HG02642 (cell line): Measurements from ENCODE around the gene ZSCAN5A.
"Not testable (repeated sequence)": the region's sequence is repeated elsewhere in the genome, so short reads cannot be mapped to it uniquely, and the experiment has no call there.

ENCODE experiments used
- ATAC-seq: cut with Tn5 transposase; IDR thresholded peaks from one replicate; pipeline ENCODE4 v1.9.1; 2021; ENCODE audit warnings: mild to moderate bottlenecking; ENCODE audit not compliant: unreplicated experiment, poor library complexity

ZSCAN5A gene

DNA sequence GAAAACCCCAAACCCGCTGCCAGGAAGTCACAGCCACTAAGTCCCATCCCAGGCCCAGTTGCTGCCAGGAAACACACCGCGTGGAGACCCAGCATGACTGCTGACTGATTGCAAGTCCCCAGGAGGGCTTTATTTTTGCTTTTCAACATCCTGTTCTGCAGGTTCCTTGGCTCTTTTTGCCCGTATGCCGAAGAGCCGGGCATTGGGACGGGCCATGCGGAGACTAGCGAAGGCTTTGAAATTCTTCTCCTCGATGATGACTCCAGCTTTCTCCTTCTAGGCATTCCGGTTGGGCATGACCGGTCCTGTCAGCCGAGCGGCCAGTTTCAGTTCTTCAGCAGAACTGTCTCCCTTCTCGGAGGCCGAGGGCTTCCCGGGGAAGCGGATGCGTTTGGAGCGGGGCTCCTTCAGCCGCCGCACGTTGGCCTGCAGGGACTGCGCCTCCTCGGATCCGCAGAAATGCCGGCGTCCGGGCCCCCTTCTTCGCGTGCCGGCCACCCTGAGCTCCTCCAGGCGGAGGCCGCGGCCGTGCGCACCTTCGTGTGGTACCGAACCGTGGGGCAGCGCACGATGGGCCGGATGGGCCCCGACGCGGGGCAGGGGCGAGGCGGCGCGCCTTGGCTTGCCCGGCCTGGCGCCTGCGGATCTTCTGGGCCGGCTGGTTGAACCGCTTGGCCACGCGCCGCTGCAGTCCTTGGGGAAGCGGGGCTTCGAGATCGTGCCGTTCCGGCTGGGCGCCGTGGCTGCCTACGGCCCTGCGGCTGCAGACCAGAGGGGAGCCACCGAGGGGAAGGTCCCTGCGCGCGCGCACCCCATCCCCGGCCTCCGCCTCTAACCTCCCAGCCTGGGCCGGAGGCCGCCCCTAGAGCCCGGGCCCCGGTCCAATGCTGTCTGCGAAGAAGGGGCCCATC lies 97.3 kb downstream of the ZSCAN5A start:
- no peak for ATAC-seq

- no peak for ATAC-seq
Measured at GRCh38 chr19:56211718-56212117, 102.9 kb downstream of the ZSCAN5A start.

GRCh38 chr19:56210036-56210435 lies 104.6 kb downstream of the ZSCAN5A start:
- not testable (repeated sequence) for ATAC-seq

DNA sequence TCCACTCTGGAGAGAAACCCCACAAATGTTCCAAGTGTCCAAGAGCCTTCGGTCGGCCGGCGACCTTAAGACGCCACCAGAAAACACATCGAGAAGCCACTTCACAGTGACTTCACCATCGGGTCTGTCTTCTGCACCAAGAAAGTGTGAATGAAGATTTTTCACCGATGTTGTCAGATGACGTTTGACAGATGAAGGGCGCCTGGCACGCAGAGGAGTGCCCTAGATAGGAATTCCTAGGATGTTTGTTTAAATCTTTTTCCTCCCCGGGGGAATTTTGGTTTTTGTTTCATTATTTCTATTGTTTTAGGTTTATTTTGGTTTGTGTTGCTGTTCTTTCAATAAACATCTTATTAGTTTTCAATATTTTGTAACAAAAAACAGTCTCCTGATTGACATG lies 105.5 kb downstream of the ZSCAN5A start:
- no peak for ATAC-seq

GRCh38 chr19:56207581-56207980 lies 107.1 kb downstream of the ZSCAN5A start:
- ATAC-seq: not testable (repeated sequence)

- no peak for ATAC-seq
Measured at GRCh38 chr19:56201973-56202372, 112.7 kb downstream of the ZSCAN5A start, which contains the start of gene ZSCAN5C. TSS of gene ZSCAN5C (plus strand) at chr19:56202273. CDS start at chr19:56205914, 3,641 bp downstream.

GRCh38 chr19:56199687-56200086 lies 115.0 kb downstream of the ZSCAN5A start:
- ATAC-seq: no peak

- not testable (repeated sequence) for ATAC-seq
Measured at GRCh38 chr19:56197646-56198045, 117.0 kb downstream of the ZSCAN5A start, which contains the start of gene ZSCAN5B. TSS of gene ZSCAN5B (minus strand) at chr19:56197783. CDS start at chr19:56193052, 4,731 bp downstream.

GRCh38 chr19:56193981-56194640 lies 120.5 kb downstream of the ZSCAN5A start:
- ATAC-seq: no peak

GRCh38 chr19:56191711-56192110 lies 122.9 kb downstream of the ZSCAN5A start:
- ATAC-seq: no peak

GRCh38 chr19:56191115-56191514 lies 123.5 kb downstream of the ZSCAN5A start:
- ATAC-seq: no peak

- ATAC-seq: no peak
Measured at GRCh38 chr19:56189785-56190184, 124.9 kb downstream of the ZSCAN5A start.

GRCh38 chr19:56177564-56178243 lies 136.9 kb downstream of the ZSCAN5A start:
- no peak for ATAC-seq

- no peak for ATAC-seq
Measured at GRCh38 chr19:56176881-56177280, 137.8 kb downstream of the ZSCAN5A start.

DNA sequence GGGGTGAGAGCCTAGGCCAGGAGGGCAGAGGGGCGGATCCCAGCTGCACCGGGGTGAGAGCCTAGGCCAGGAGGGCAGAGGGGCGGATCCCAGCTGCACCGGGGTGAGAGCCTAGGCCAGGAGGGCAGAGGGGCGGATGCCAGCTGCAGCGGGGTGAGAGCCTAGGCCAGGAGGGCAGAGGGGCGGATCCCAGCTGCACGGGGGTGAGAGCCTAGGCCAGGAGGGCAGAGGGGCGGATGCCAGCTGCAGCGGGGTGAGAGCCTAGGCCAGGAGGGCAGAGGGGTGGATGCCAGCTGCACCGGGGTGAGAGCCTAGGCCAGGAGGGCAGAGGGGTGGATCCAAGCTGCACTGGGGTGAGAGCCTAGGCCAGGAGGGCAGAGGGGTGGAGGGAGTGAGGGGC lies 138.3 kb downstream of the ZSCAN5A start:
- ATAC-seq: not testable (repeated sequence)

DNA sequence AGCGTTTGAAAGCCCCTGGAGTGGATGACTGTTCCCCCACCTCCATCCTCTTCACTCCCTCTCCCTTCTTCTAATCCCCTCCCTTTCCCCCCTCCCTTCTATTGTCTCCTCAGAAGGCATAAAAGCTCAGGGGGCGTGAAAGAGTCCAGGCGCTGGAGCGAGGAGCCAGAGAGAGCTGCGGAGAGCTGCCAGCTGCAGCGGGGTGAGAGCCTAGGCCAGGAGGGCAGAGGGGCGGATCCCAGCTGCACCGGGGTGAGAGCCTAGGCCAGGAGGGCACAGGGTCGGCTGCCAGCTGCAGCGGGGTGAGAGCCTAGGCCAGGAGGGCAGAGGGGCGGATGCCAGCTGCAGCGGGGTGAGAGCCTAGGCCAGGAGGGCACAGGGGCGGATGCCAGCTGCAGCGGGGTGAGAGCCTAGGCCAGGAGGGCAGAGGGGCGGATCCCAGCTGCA lies 138.8 kb downstream of the ZSCAN5A start, which contains the start of gene GALP:
GALP (plus strand) TSS at position 148 of the 447 bp plus-strand sequence. CDS start 1,101 bp downstream, outside the sequence.
- not testable (repeated sequence) for ATAC-seq

DNA sequence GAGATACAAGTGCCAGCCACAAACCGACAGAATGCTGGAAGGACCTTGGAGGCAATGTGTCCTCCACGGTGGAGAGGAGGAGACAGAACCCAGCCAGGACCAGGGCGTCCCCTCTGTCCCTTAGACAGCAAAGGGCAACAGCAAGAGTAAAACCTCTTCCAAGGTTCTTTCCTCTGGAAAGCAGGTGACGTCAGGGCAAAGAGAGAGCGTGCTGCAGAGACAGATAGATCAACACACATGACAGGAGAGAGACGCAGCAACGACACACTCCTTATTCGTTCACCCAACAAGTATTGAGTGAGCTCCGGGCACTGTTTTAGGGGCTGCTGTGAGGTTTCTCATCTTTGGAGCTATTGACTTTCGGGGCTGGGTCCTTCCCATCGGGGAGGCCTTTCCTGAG lies 140.1 kb downstream of the ZSCAN5A start:
- ATAC-seq: no peak

DNA sequence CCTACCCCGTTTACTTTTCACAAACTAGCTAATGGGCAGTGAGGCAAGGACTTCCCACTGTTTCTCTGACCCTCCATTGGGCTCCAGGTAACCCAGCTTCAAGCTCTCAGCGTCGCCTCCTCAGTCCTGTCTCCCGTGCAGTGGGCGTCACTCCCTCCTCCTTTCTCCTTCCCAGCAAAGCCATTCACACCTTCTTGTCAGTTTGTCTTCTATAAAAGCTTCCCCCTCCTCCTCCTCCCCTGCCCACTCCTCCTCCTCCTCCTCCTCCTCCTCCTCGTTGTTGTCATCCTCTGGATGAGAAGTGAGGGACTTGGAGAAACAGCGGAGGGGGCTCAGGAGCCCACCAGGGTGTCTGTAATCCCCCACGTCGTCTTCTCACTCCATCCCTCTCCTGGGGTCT lies 140.6 kb downstream of the ZSCAN5A start:
- no peak for ATAC-seq
